SU-DHL-6 (cell line): ENCODE data around the gene SPAG8.

Experiments
- H2AFZ ChIP-seq: fragments of 200-600 bp; sonication (generic); 2 replicates; pipeline ENCODE4 v1.6.1; 2014; ENCODE audit warnings: low read depth, mild to moderate bottlenecking, moderate library complexity, mixed read lengths, antibody characterized with exemption, low read length; ENCODE audit not compliant: severe bottlenecking
- H3F3A ChIP-seq: fragments of 200-600 bp; shearing (Covaris generic); 2 replicates; pipeline ENCODE4 v1.6.0; 2016; ENCODE audit warnings: antibody characterized with exemption, mild to moderate bottlenecking; ENCODE audit not compliant: insufficient read depth
- H3K27ac ChIP-seq: fragments of 200-600 bp; sonication (generic); 2 replicates; pipeline ENCODE4 v1.5.1; 2016; ENCODE audit warnings: low read depth, mild to moderate bottlenecking, low read length, moderate library complexity, mixed read lengths
- H3K27me3 ChIP-seq: fragments of 200-600 bp; sonication (generic), shearing (Covaris generic); 2 replicates; pipeline ENCODE4 v1.6.0; 2014; ENCODE audit warnings: mild to moderate bottlenecking, low read length
- H3K36me3 ChIP-seq: fragments of 200-600 bp; sonication (generic); 2 replicates; pipeline ENCODE4 v1.6.1; 2014; ENCODE audit warnings: mild to moderate bottlenecking, low read length, mixed read lengths
- H3K4me2 ChIP-seq: fragments of 300-600, 200-600 bp; shearing (Covaris generic), sonication (generic); 2 replicates; pipeline ENCODE4 v1.6.0; 2014; ENCODE audit warnings: low read length, low read depth, mild to moderate bottlenecking; ENCODE audit not compliant: poor library complexity, severe bottlenecking
- H3K4me3 ChIP-seq: fragments of 200-600 bp; sonication (generic); 2 replicates; pipeline ENCODE4 v1.5.1; 2014; ENCODE audit warnings: antibody characterized with exemption, low read length, mild to moderate bottlenecking, mixed read lengths; ENCODE audit not compliant: insufficient read depth, poor library complexity, severe bottlenecking
- H3K79me2 ChIP-seq: fragments of 200-600 bp; sonication (generic); 2 replicates; pipeline ENCODE4 v1.6.1; 2014; ENCODE audit warnings: mild to moderate bottlenecking, low read length, moderate library complexity; ENCODE audit not compliant: insufficient read depth
- H3K9ac ChIP-seq: fragments of 200-600 bp; sonication (generic); 2 replicates; pipeline ENCODE4 v1.7.0; 2014; ENCODE audit warnings: mild to moderate bottlenecking, low read length
- H3K9me2 ChIP-seq: fragments of 200-600 bp; sonication (generic); replicated peaks from 2 replicates; pipeline ENCODE4 v1.6.1; 2014; ENCODE audit warnings: low read length; ENCODE audit not compliant: insufficient read depth
- H3K9me3 ChIP-seq: fragments of 200-600 bp; sonication (generic); 2 replicates; pipeline ENCODE4 v1.6.1; 2014; ENCODE audit warnings: low read length, mixed read lengths; ENCODE audit not compliant: insufficient read depth
- H4K20me1 ChIP-seq: fragments of 200-600 bp; sonication (generic); 2 replicates; pipeline ENCODE4 v1.6.1; 2014; ENCODE audit warnings: low read depth, mild to moderate bottlenecking, antibody characterized with exemption, low read length, moderate library complexity, mixed read lengths
- CTCF ChIP-seq: fragments of 200-600 bp; sonication (generic); IDR thresholded peaks from one replicate; pipeline ENCODE4 v1.5.1; 2017; ENCODE audit warnings: antibody characterized with exemption, mild to moderate bottlenecking, low read length, moderate library complexity; ENCODE audit not compliant: insufficient read depth, poor library complexity, severe bottlenecking
- EZH2phosphoT487 ChIP-seq: fragments of 200-600 bp; sonication (generic), shearing (Covaris generic); conservative IDR thresholded peaks from 2 replicates; pipeline ENCODE4 v1.6.1; 2018; ENCODE audit warnings: mild to moderate bottlenecking, antibody characterized with exemption, low read length, moderate library complexity, mixed read lengths

The SPAG8 gene

GRCh38 chr9:35856206-35856605 lies 44.1 kb upstream of the SPAG8 start:
- Histone ChIP-seq H3K9ac (no peak overlapping the region), H3K27me3 (no peaks in the 10 kb centered on the region), H4K20me1 (no peaks in the 10 kb centered on the region), H3K36me3 (no peaks in the 10 kb centered on the region), H3K4me2 (no peak overlapping the region), H3F3A (no peaks in the 10 kb centered on the region), H2AFZ (no peak overlapping the region), H3K9me3 (no peaks in the 10 kb centered on the region), H3K4me3 (no peak overlapping the region), H3K27ac (no peak overlapping the region), H3K9me2 (no peaks in the 10 kb centered on the region), H3K79me2 (no peaks in the 10 kb centered on the region)
- TF ChIP-seq CTCF (no peak), EZH2phosphoT487 (no peak)

GRCh38 chr9:35854091-35854762 lies 42.2 kb upstream of the SPAG8 start:
- Histone ChIP-seq H3K79me2 (no peaks in the 10 kb centered on the region), H3K27ac (no peak overlapping the region), H3K4me2 (no peak overlapping the region), H3K9ac (no peak overlapping the region), H3K4me3 (no peak overlapping the region), H3F3A (no peaks in the 10 kb centered on the region), H3K27me3 (no peaks in the 10 kb centered on the region), H3K36me3 (no peaks in the 10 kb centered on the region), H2AFZ (no peak overlapping the region), H4K20me1 (no peaks in the 10 kb centered on the region), H3K9me2 (no peaks in the 10 kb centered on the region), H3K9me3 (no peaks in the 10 kb centered on the region)
- TF ChIP-seq CTCF (no peak), EZH2phosphoT487 (no peak)

GRCh38 chr9:35852876-35853865 lies 41.1 kb upstream of the SPAG8 start:
- no peaks in the 10 kb centered on the region for H3K9me3 ChIP-seq
- H3K27me3 ChIP-seq, result no peaks in the 10 kb centered on the region
- H3K27ac ChIP-seq, result no peak overlapping the region
- no peak overlapping the region for H3K4me3 ChIP-seq
- no peak overlapping the region for H2AFZ ChIP-seq
- no peak for TF ChIP-seq EZH2phosphoT487
- no peak for TF ChIP-seq CTCF
- no peaks in the 10 kb centered on the region for H3F3A ChIP-seq
- no peak overlapping the region for H3K4me2 ChIP-seq
- H3K9me2 ChIP-seq, result no peaks in the 10 kb centered on the region
- no peaks in the 10 kb centered on the region for H3K36me3 ChIP-seq
- no peaks in the 10 kb centered on the region for H3K79me2 ChIP-seq
- H4K20me1 ChIP-seq, result no peaks in the 10 kb centered on the region
- no peak overlapping the region for H3K9ac ChIP-seq
